Measurements from ENCODE around the gene SLC26A2. TPM values are rescaled to one million over a fixed set of nuclear protein-coding genes. Genes with fewer than 3 reads are reported as not detected.

SLC26A2 gene
- total and polyA plus RNA-seq, 4 experiments from 2014 or later, result 1.4 to 14.3 (median 9.1) TPM

DNA sequence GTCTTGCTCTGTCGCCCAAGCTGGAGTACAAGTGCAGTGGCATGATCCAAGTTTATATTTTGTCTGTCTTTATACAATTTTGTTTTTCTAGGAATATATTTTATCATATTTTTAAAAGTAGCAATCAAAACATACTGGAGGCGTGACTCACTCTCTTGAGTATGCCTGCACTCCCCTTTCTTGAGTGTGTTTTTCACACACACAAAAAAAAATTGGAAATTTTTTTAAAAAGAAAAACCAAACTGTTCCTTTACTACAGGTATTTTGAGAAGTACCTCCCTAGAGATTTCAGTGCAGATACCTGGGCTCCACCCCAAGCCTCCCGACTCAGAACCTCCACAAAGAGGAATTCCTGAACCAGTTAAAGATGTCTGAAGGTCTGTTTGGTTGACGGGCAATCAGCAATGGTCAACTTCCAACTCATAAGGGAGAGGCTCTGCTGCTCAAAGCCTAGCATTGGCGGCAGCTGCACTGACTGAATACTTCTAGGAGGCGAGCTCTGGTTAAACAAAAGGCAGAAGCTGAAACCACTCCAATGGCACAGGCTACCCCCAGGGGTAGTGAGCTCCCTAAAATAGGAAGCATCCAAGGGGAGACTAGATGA lies 43.4 kb upstream of the SLC26A2 start:
- ChIA-PET POLR2A (ENCODE audit: partially characterized antibody) (no interaction called here), CTCF (ENCODE audit: partially characterized antibody) (no interaction called here)
- Histone ChIP-seq H3K4me3 (ENCODE audit: low read length in 2 of 2) (no peak overlapping the region), H3K9me3 (ENCODE audit: control insufficient read depth in 1 of 2, low read length in 2 of 2) (no peaks in the 10 kb centered on the region), H3K36me3 (ENCODE audit: insufficient read depth, low read length) (no peaks in the 10 kb centered on the region), H3K4me1 (ENCODE audit: insufficient read depth, low read length) (no peaks in the 10 kb centered on the region), H3K27me3 (ENCODE audit: insufficient read depth, low read length) (no peaks in the 10 kb centered on the region), H3K27ac (ENCODE audit: low read depth, low read length) (no peak overlapping the region)
- DNase-seq, result no peak
- Mint-ChIP-seq H3K27me3 (peaks cover 10 to 12% of the 10 kb centered on the region in 2 donors), H3K4me1 (no peaks in the 10 kb centered on the region), H3K9me3 (no peaks in the 10 kb centered on the region), H3K4me3 (no peak overlapping the region), H3K36me3 (no peaks in the 10 kb centered on the region), H3K27ac (no peak overlapping the region)
- intact Hi-C loops (cut with micrococcal nuclease), result no loop called here

DNA sequence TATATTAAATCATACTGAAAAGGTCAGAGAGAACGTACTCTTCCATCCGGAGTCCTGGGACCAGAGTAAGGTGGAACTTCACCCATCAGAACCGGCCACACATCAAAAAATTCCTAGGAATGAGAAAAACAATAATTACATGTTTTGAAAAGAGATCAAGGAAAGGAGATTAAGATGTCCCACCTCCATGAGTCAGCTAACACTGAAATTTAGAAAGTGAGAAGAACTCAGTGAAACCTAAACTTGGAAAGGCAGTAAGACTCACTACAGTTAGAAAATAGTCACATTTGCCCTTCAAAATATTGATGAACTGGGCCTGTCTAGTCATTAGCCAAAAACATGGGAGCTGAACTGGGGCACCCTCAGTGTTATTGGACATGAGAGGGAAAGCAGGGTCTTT lies 39.0 kb upstream of the SLC26A2 start:
- Histone ChIP-seq H3K4me3 (ENCODE audit: low read length in 2 of 2) (no peak overlapping the region), H3K4me1 (ENCODE audit: insufficient read depth, low read length) (no peaks in the 10 kb centered on the region), H3K36me3 (ENCODE audit: insufficient read depth, low read length) (no peaks in the 10 kb centered on the region), H3K27ac (ENCODE audit: low read depth, low read length) (no peak overlapping the region), H3K27me3 (ENCODE audit: insufficient read depth, low read length) (no peaks in the 10 kb centered on the region), H3K9me3 (ENCODE audit: control insufficient read depth in 1 of 2, low read length in 2 of 2) (no peaks in the 10 kb centered on the region)
- CTCF ChIA-PET (ENCODE audit: partially characterized antibody), result no interaction called here
- no peaks in the 10 kb centered on the region for H3K36me3 Mint-ChIP-seq
- H3K27me3 Mint-ChIP-seq, result peaks cover 0 to 8% of the 10 kb centered on the region in 2 donors
- no peaks in the 10 kb centered on the region for H3K9me3 Mint-ChIP-seq
- DNase-seq, result no peak
- no peaks in the 10 kb centered on the region for H3K4me1 Mint-ChIP-seq
- H3K4me3 Mint-ChIP-seq, result no peak overlapping the region
- POLR2A ChIA-PET (ENCODE audit: partially characterized antibody), result no interaction called here
- intact Hi-C loops (cut with micrococcal nuclease), result no loop called here
- no peak overlapping the region for H3K27ac Mint-ChIP-seq

- Mint-ChIP-seq H3K27me3 (peaks cover 0 to 4% of the 10 kb centered on the region in 2 donors), H3K4me1 (no peaks in the 10 kb centered on the region), H3K27ac (no peak overlapping the region), H3K4me3 (no peak overlapping the region), H3K36me3 (no peaks in the 10 kb centered on the region), H3K9me3 (no peaks in the 10 kb centered on the region)
- no peak for DNase-seq
- Histone ChIP-seq H3K4me3 (ENCODE audit: low read length in 2 of 2) (no peak overlapping the region), H3K36me3 (ENCODE audit: insufficient read depth, low read length) (no peaks in the 10 kb centered on the region), H3K27ac (ENCODE audit: low read depth, low read length) (no peak overlapping the region), H3K9me3 (ENCODE audit: control insufficient read depth in 1 of 2, low read length in 2 of 2) (no peaks in the 10 kb centered on the region), H3K27me3 (ENCODE audit: insufficient read depth, low read length) (no peaks in the 10 kb centered on the region), H3K4me1 (ENCODE audit: insufficient read depth, low read length) (no peaks in the 10 kb centered on the region)
- intact Hi-C loops (cut with micrococcal nuclease), result no loop called here
- CTCF ChIA-PET (ENCODE audit: partially characterized antibody), result no interaction called here
- POLR2A ChIA-PET (ENCODE audit: partially characterized antibody), result no interaction called here
These were observed 37.6 kb upstream of the SLC26A2 start for GRCh38 chr5:149922950-149923349.

DNA sequence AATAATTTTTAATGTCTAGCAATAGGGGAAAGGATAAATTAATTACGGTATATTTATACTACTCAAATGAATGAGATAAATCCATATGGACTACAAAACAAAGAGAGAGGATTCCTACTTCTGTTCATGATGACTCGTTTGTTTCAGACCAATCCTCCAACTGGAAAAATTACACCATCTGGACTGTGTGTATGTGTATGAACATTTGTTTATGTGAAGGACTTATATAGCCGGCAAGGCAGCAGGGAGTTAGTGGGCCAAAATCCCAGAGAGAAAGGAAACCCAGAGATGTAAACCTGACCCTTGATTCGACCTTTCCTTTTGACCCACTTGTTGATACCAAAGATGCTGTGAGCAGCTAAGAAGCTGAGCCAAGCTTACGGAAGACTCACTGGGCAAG lies 36.1 kb upstream of the SLC26A2 start:
- CTCF ChIA-PET (ENCODE audit: partially characterized antibody), result no interaction called here
- intact Hi-C loops (cut with micrococcal nuclease), result no loop called here

GRCh38 chr5:149930043-149930748 lies 30.4 kb upstream of the SLC26A2 start:
- no peaks in the 10 kb centered on the region for H3K27me3 ChIP-seq (ENCODE audit: insufficient read depth, low read length)
- POLR2A ChIA-PET (ENCODE audit: partially characterized antibody), result no interaction called here
- intact Hi-C loops (cut with micrococcal nuclease), result no loop called here
- DNase-seq, result no peak
- Mint-ChIP-seq H3K4me1 (no peaks in the 10 kb centered on the region), H3K9me3 (no peaks in the 10 kb centered on the region), H3K27me3 (peaks cover 8 to 20% of the 10 kb centered on the region in 2 donors), H3K36me3 (no peaks in the 10 kb centered on the region), H3K27ac (no peak overlapping the region), H3K4me3 (no peak overlapping the region)
- H3K4me3 ChIP-seq (ENCODE audit: low read length in 2 of 2), result no peak overlapping the region
- H3K36me3 ChIP-seq (ENCODE audit: insufficient read depth, low read length), result no peaks in the 10 kb centered on the region
- CTCF ChIA-PET (ENCODE audit: partially characterized antibody), result no interaction called here
- no peak overlapping the region for H3K27ac ChIP-seq (ENCODE audit: low read depth, low read length)
- no peaks in the 10 kb centered on the region for H3K4me1 ChIP-seq (ENCODE audit: insufficient read depth, low read length)
- no peaks in the 10 kb centered on the region for H3K9me3 ChIP-seq (ENCODE audit: control insufficient read depth in 1 of 2, low read length in 2 of 2)

More for the DNA sequence above, 36.1 kb upstream of the SLC26A2 start:
- Histone ChIP-seq H3K27me3 (ENCODE audit: insufficient read depth, low read length) (no peaks in the 10 kb centered on the region), H3K36me3 (ENCODE audit: insufficient read depth, low read length) (no peaks in the 10 kb centered on the region), H3K27ac (ENCODE audit: low read depth, low read length) (no peak overlapping the region), H3K9me3 (ENCODE audit: control insufficient read depth in 1 of 2, low read length in 2 of 2) (no peaks in the 10 kb centered on the region), H3K4me3 (ENCODE audit: low read length in 2 of 2) (no peak overlapping the region), H3K4me1 (ENCODE audit: insufficient read depth, low read length) (no peaks in the 10 kb centered on the region)
- Mint-ChIP-seq H3K27me3 (peaks cover 2 to 5% of the 10 kb centered on the region in 2 donors), H3K4me3 (no peak overlapping the region), H3K4me1 (no peaks in the 10 kb centered on the region), H3K9me3 (no peaks in the 10 kb centered on the region), H3K27ac (no peak overlapping the region), H3K36me3 (no peaks in the 10 kb centered on the region)
- POLR2A ChIA-PET (ENCODE audit: partially characterized antibody), result no interaction called here
- no peak for DNase-seq

- no peaks in the 10 kb centered on the region for H3K9me3 ChIP-seq (ENCODE audit: control insufficient read depth in 1 of 2, low read length in 2 of 2)
- Mint-ChIP-seq H3K27ac (no peak overlapping the region), H3K27me3 (peaks cover 8 to 20% of the 10 kb centered on the region in 2 donors), H3K9me3 (no peaks in the 10 kb centered on the region), H3K36me3 (no peaks in the 10 kb centered on the region), H3K4me3 (no peak overlapping the region), H3K4me1 (no peaks in the 10 kb centered on the region)
- H3K4me3 ChIP-seq (ENCODE audit: low read length in 2 of 2), result no peak overlapping the region
- ChIA-PET POLR2A (ENCODE audit: partially characterized antibody) (no interaction called here), CTCF (ENCODE audit: partially characterized antibody) (no interaction called here)
- no peak for DNase-seq
- no peaks in the 10 kb centered on the region for H3K27me3 ChIP-seq (ENCODE audit: insufficient read depth, low read length)
- no peak overlapping the region for H3K27ac ChIP-seq (ENCODE audit: low read depth, low read length)
- no peaks in the 10 kb centered on the region for H3K4me1 ChIP-seq (ENCODE audit: insufficient read depth, low read length)
- intact Hi-C loops (cut with micrococcal nuclease), result no loop called here
- H3K36me3 ChIP-seq (ENCODE audit: insufficient read depth, low read length), result no peaks in the 10 kb centered on the region
These were observed 29.6 kb upstream of the SLC26A2 start for GRCh38 chr5:149930749-149931574.

GRCh38 chr5:149931992-149932436 lies 28.5 kb upstream of the SLC26A2 start:
- Histone ChIP-seq H3K4me1 (ENCODE audit: insufficient read depth, low read length) (no peaks in the 10 kb centered on the region), H3K27ac (ENCODE audit: low read depth, low read length) (no peak overlapping the region), H3K4me3 (ENCODE audit: low read length in 2 of 2) (no peak overlapping the region), H3K27me3 (ENCODE audit: insufficient read depth, low read length) (no peaks in the 10 kb centered on the region), H3K36me3 (ENCODE audit: insufficient read depth, low read length) (no peaks in the 10 kb centered on the region), H3K9me3 (ENCODE audit: control insufficient read depth in 1 of 2, low read length in 2 of 2) (no peaks in the 10 kb centered on the region)
- H3K27me3 Mint-ChIP-seq, result peaks cover 8 to 20% of the 10 kb centered on the region in 2 donors
- H3K4me1 Mint-ChIP-seq, result no peaks in the 10 kb centered on the region
- H3K9me3 Mint-ChIP-seq, result no peaks in the 10 kb centered on the region
- POLR2A ChIA-PET (ENCODE audit: partially characterized antibody), result no interaction called here
- H3K27ac Mint-ChIP-seq, result no peak overlapping the region
- CTCF ChIA-PET (ENCODE audit: partially characterized antibody), result no interaction called here
- no peak overlapping the region for H3K4me3 Mint-ChIP-seq
- no peaks in the 10 kb centered on the region for H3K36me3 Mint-ChIP-seq
- intact Hi-C loops (cut with micrococcal nuclease), result no loop called here
- DNase-seq, result no peak

All from CD4-positive, alpha-beta memory T cell (primary cell).